Neural cell (in vitro differentiated cells): ENCODE data around the gene RAB11FIP3. TPM values are rescaled to one million over a fixed set of nuclear protein-coding genes. Genes with fewer than 3 reads are reported as not detected.

ENCODE experiments used
- H2AFZ ChIP-seq: fragments of 200-600, 300-800 bp; sonication (generic), shearing (Covaris generic); 2 replicates; pipeline ENCODE4 v1.6.0; 2014; ENCODE audit warnings: low read depth, mild to moderate bottlenecking, antibody characterized with exemption, low read length, moderate library complexity
- H3F3A ChIP-seq: fragments of 200-600 bp; shearing (Covaris generic); 2 replicates; pipeline ENCODE4 v1.6.1; 2016; ENCODE audit warnings: mild to moderate bottlenecking, moderate library complexity, mixed read lengths, antibody characterized with exemption, low read length; ENCODE audit not compliant: insufficient read depth, poor library complexity, severe bottlenecking
- H3K27ac ChIP-seq: fragments of 200-600, 300-800 bp; sonication (generic), shearing (Covaris generic); 2 replicates; pipeline ENCODE4 v1.5.1; 2014; ENCODE audit warnings: mild to moderate bottlenecking, low read length, moderate library complexity
- H3K27me3 ChIP-seq: fragments of 300-800, 200-600 bp; sonication (generic), shearing (Covaris generic); 2 replicates; pipeline ENCODE4 v1.6.0; 2014; ENCODE audit warnings: mild to moderate bottlenecking, low read depth, low read length, moderate library complexity; ENCODE audit not compliant: insufficient read depth
- H3K36me3 ChIP-seq: fragments of 300-800, 200-600 bp; sonication (generic), shearing (Covaris generic); 2 replicates; pipeline ENCODE4 v1.5.1; 2014; ENCODE audit warnings: mild to moderate bottlenecking, antibody characterized with exemption, low read length, moderate library complexity; ENCODE audit not compliant: insufficient read depth
- H3K4me2 ChIP-seq: fragments of 300-800, 200-600 bp; sonication (generic), shearing (Covaris generic); 2 replicates; pipeline ENCODE4 v1.6.0; 2014; ENCODE audit warnings: mild to moderate bottlenecking, low read length
- H3K4me3 ChIP-seq: fragments of 300-800, 200-600 bp; sonication (generic), shearing (Covaris generic); 2 replicates; pipeline ENCODE4 v1.5.1; 2014; ENCODE audit warnings: mild to moderate bottlenecking, low read length, moderate library complexity
- H3K79me2 ChIP-seq: fragments of 200-600 bp; shearing (Covaris generic); replicated peaks from 2 replicates; pipeline ENCODE4 v1.6.0; 2014; ENCODE audit warnings: mild to moderate bottlenecking, low read length, moderate library complexity; ENCODE audit not compliant: insufficient read depth
- H3K9ac ChIP-seq: fragments of 300-800, 200-600 bp; sonication (generic), shearing (Covaris generic); 2 replicates; pipeline ENCODE4 v1.6.1; 2016; ENCODE audit warnings: mild to moderate bottlenecking, low read length, mixed read lengths
- H3K9me2 ChIP-seq: fragments of 200-600 bp; shearing (Covaris generic); 2 replicates; pipeline ENCODE4 v1.6.1; 2016; ENCODE audit warnings: mild to moderate bottlenecking, low read length, mixed read lengths; ENCODE audit not compliant: insufficient read depth
- H3K9me3 ChIP-seq: fragments of 200-600, 300-800 bp; sonication (generic), shearing (Covaris generic); 2 replicates; pipeline ENCODE4 v1.6.1; 2016; ENCODE audit warnings: mild to moderate bottlenecking, mixed run types, low read length, moderate library complexity, mixed read lengths
- H4K20me1 ChIP-seq: fragments of 200-600 bp; shearing (Covaris generic); 2 replicates; pipeline ENCODE4 v1.6.1; 2016; ENCODE audit warnings: mild to moderate bottlenecking, mixed run types; ENCODE audit not compliant: insufficient read depth
- CTCF ChIP-seq: fragments of 450-650 bp; IDR thresholded peaks from 2 replicates; pipeline ENCODE4 v1.5.1; 2014; ENCODE audit warnings: antibody characterized with exemption, mild to moderate bottlenecking, moderate library complexity; ENCODE audit not compliant: poor library complexity, severe bottlenecking
- EP300 ChIP-seq: fragments of 450-650 bp; conservative IDR thresholded peaks from 2 replicates; pipeline ENCODE4 v1.6.1; 2014; ENCODE audit warnings: antibody characterized with exemption, mild to moderate bottlenecking, moderate library complexity; ENCODE audit not compliant: poor library complexity, severe bottlenecking
- EZH2 ChIP-seq: fragments of 200-600, 300-800 bp; shearing (Covaris generic), sonication (generic); IDR thresholded peaks from 2 replicates; pipeline ENCODE4 v1.6.1; 2014; ENCODE audit warnings: antibody characterized with exemption, low read length, borderline replicate concordance, mild to moderate bottlenecking; ENCODE audit not compliant: insufficient read depth, poor library complexity, severe bottlenecking
- MXI1 ChIP-seq: fragments of 450-650 bp; conservative IDR thresholded peaks from 2 replicates; pipeline ENCODE4 v1.6.1; 2014; ENCODE audit warnings: antibody characterized with exemption, mild to moderate bottlenecking; ENCODE audit not compliant: poor library complexity, severe bottlenecking
- POLR2AphosphoS5 ChIP-seq: IDR thresholded peaks from 2 replicates; pipeline ENCODE4 v1.6.1; 2012
- RAD21 ChIP-seq: fragments of 450-650 bp; conservative IDR thresholded peaks from 2 replicates; pipeline ENCODE4 v1.6.1; 2014; ENCODE audit warnings: antibody characterized with exemption, mild to moderate bottlenecking, moderate library complexity
- REST ChIP-seq: IDR thresholded peaks from 2 replicates; pipeline ENCODE4 v1.6.1; 2012; ENCODE audit warnings: borderline replicate concordance
- SMC3 ChIP-seq: fragments of 450-650 bp; conservative IDR thresholded peaks from 2 replicates; pipeline ENCODE4 v1.6.1; 2014; ENCODE audit warnings: antibody characterized with exemption, mild to moderate bottlenecking, moderate library complexity; ENCODE audit not compliant: poor library complexity
- TAF1 ChIP-seq: IDR thresholded peaks from 2 replicates; pipeline ENCODE4 v1.6.1; 2012; ENCODE audit warnings: low read depth
- polyA plus RNA-seq: library from polyadenylated mRNA; depleted of rRNA; stranded (reverse); fragments of >200 nt; gene quantifications from 2 replicates; pipeline ENCODE4 v1.2.3, GENCODE V29; 2014

Gene RAB11FIP3
- polyA plus RNA-seq, 1 donor from 2014 or later, result 55.0 TPM

GRCh38 chr16:567373-568256, 142.2 kb downstream of the RAB11FIP3 start:
- Histone ChIP-seq H3K27ac (no peak overlapping the region), H3K79me2 (peaks cover 15% of the 10 kb centered on the region), H2AFZ (no peak overlapping the region), H3K4me2 (no peak overlapping the region), H3K36me3 (no peaks in the 10 kb centered on the region), H3K9me3 (no peaks in the 10 kb centered on the region), H4K20me1 (no peaks in the 10 kb centered on the region), H3F3A (no peaks in the 10 kb centered on the region), H3K27me3 (peaks cover under 1% of the 10 kb centered on the region), H3K9ac (no peak overlapping the region), H3K9me2 (no peaks in the 10 kb centered on the region), H3K4me3 (no peak overlapping the region)
- TF ChIP-seq SMC3, result no peak
- no peak for TF ChIP-seq EZH2
- no peak for TF ChIP-seq RAD21
- no peak for TF ChIP-seq POLR2AphosphoS5
- no peak for TF ChIP-seq TAF1
- no peak for TF ChIP-seq CTCF
- TF ChIP-seq REST, result no peak
- no peak for TF ChIP-seq EP300
- TF ChIP-seq MXI1, result no peak

GRCh38 chr16:568401-569258, 143.2 kb downstream of the RAB11FIP3 start:
- H3K27ac ChIP-seq, result no peak overlapping the region
- no peaks in the 10 kb centered on the region for H3K9me2 ChIP-seq
- TF ChIP-seq TAF1 (no peak), SMC3 (no peak), REST (no peak), EZH2 (no peak), POLR2AphosphoS5 (no peak), MXI1 (no peak), EP300 (no peak), RAD21 (no peak), CTCF (no peak)
- no peaks in the 10 kb centered on the region for H3F3A ChIP-seq
- H3K9me3 ChIP-seq, result no peaks in the 10 kb centered on the region
- peak overlapping the region; percentile 80 for H3K9ac ChIP-seq
- peak overlapping the region; percentile 48 for H3K4me2 ChIP-seq
- H2AFZ ChIP-seq, result peak overlapping the region; percentile 69
- peak overlapping the region; percentile 73 for H3K4me3 ChIP-seq
- no peaks in the 10 kb centered on the region for H3K36me3 ChIP-seq
- peaks cover 15% of the 10 kb centered on the region for H3K79me2 ChIP-seq
- no peaks in the 10 kb centered on the region for H4K20me1 ChIP-seq
- H3K27me3 ChIP-seq, result no peaks in the 10 kb centered on the region
